Heart right ventricle (tissue), 16 donors: ENCODE data around the gene GJC3. TPM values are rescaled to one million over a fixed set of nuclear protein-coding genes. Genes with fewer than 3 reads are reported as not detected.
"Not testable (repeated sequence)": the region's sequence is repeated elsewhere in the genome, so short reads cannot be mapped to it uniquely, and the experiment has no call there.

Source experiments
- ATAC-seq, 8 donors: fragments of 200-7000 bp; cut with Tn5 transposase; one replicate each; pipeline ENCODE4 v1.9.1; 2020; ENCODE audit warnings: mild to moderate bottlenecking in 8 of 8, moderate library complexity in 8 of 8, moderate number of reproducible peaks in 1 of 8
- DNase-seq, 2 donors: peaks; one replicate each; pipeline ENCODE4 v3.0.0-alpha.2; 2020
- H3K27ac ChIP-seq, 10 donors: fragments of 200-600 bp; sonication (generic) in 2 of 10; one replicate each; pipeline versions ENCODE4 v1.5.0 to v1.8.0; 2020 to 2022; ENCODE audit warnings: mild to moderate bottlenecking in 3 of 10
- H3K27me3 ChIP-seq, 7 donors: fragments of 200-600 bp; one replicate each; pipeline ENCODE4 v1.8.0; 2021 to 2022; ENCODE audit warnings: mild to moderate bottlenecking in 2 of 7
- H3K36me3 ChIP-seq, 9 donors: fragments of 200-600 bp; sonication (generic) in 1 of 9; one replicate each; pipeline versions ENCODE4 v1.5.0 to v1.8.0; 2020 to 2022; ENCODE audit warnings: mild to moderate bottlenecking in 2 of 9
- H3K4me1 ChIP-seq, 9 donors: fragments of 200-600 bp; sonication (generic) in 1 of 9; one replicate each; pipeline versions ENCODE4 v1.5.0 to v1.8.0; 2020 to 2022; ENCODE audit warnings: mild to moderate bottlenecking in 4 of 9
- H3K4me3 ChIP-seq, 10 donors: fragments of 200-600 bp; sonication (generic) in 2 of 10; one replicate each; pipeline versions ENCODE4 v1.5.0 to v1.8.0; 2020 to 2022; ENCODE audit warnings: mild to moderate bottlenecking in 7 of 10, moderate library complexity in 2 of 10
- H3K9me3 ChIP-seq, 11 donors: fragments of 200-600 bp in 10 of 11; sonication (generic) in 2 of 11; one replicate each; pipeline versions ENCODE4 v1.5.0 to v1.8.0; 2013 to 2022; ENCODE audit warnings: mild to moderate bottlenecking in 2 of 11, control low read depth in 1 of 11, moderate library complexity in 1 of 11
- CTCF ChIP-seq, 9 donors: fragments of 200-600 bp; sonication (generic) in 2 of 9; IDR thresholded peaks; one replicate each; pipeline versions ENCODE4 v1.5.0 to v1.8.0; 2021 to 2022; ENCODE audit warnings: antibody characterized with exemption in 9 of 9, mild to moderate bottlenecking in 5 of 9, moderate library complexity in 1 of 9
- WGBS, 2 donors: extraction: QIAGEN DNeasy Blood & Tissue Kit; methylation state at CpG; one replicate each; pipeline ENCODE4 v1.1.7; 2013; ENCODE audit warnings: inconsistent platforms in 1 of 2; 5-methylcytosine and 5-hydroxymethylcytosine counted together
- intact Hi-C, 10 donors: fragments of 100-400 bp; cut with DNase I; formaldehyde crosslinking; loops; one replicate each; pipeline versions ENCODE4 v1.11.1 to v1.14.2; 2022
- polyA plus RNA-seq, 2 donors: library from polyadenylated mRNA; stranded (reverse); fragments of 200-250 nt; gene quantifications; one replicate each; pipeline ENCODE4 v1.2.3, GENCODE V29; 2013
- total RNA-seq, 10 donors: library from RNA; stranded (reverse); fragmentation: NEBNext Ultra II Directional in 3 of 10; extraction: Animal tissue kit (Norgen Biotek cat#: 25700) in 3 of 10; gene quantifications; one replicate each; pipeline versions ENCODE4 v1.2.1 to v1.2.4, GENCODE V29; 2021 to 2023
- donor health status: Arrhythmogenic right ventricular cardiomyopathy.
- donor health status: ischemic (EF 13 %, LVEDD 7.1; RV severe dilation, severe dysfunction).
- donor health status: healthy with polysubstance abuse.
- donor health status: DM: no; HTN: yes; CAD: no.
- donor health status: DM: no; HTN: no; CAD: no.
- donor health status: ischemic (EF 25% LVEDD 6.9; RV normal size, moderate dysfunction).
- donor health status: ischemic (EF 25% LVEDD 5.7; RV mildly dilated, moderate dysfunction).
- donor health status: healthy.
- donor health status: DM: yes; HTN: yes; CAD: no.
- donor health status: Ischemic cardiomyopathy.
- donor health status: ischemic (EF 35%, LVEDD 5.7; RV mildly dilated, moderate dysfunction).
- donor health status: nonischemic (EF 11% LVEDD 7.7; RV severe dilation, severe dysfunction).
- donor health status: DM: yes; HTN: yes; CAD: no.
- donor health status: PGD.
- donor health status: ischemic (EF 29% LVEDD 5.4; RV normal size, mild dysfunction).
- donor health status: nonischemic (EF 23%, LVEDD 6.1; RV moderate dilation, normal function).

GJC3 gene
- total and polyA plus RNA-seq, 12 donors: 0.29 to 0.44 TPM; not detected in 10

- ATAC-seq (no peak), DNase-seq (no peak)
- Histone ChIP-seq H3K36me3 (no peaks in the 10 kb centered on the region), H3K4me3 (no peak overlapping the region), H3K4me1 (no peaks in the 10 kb centered on the region), H3K27ac (no peak overlapping the region), H3K9me3 (peaks cover 0 to 5% (median 0%) of the 10 kb centered on the region in 11 donors), H3K27me3 (peaks cover 0 to 37% (median 11%) of the 10 kb centered on the region in 7 donors)
- intact Hi-C loops: no loop called here
- 36 to 50% methylated on average over 14 of the region's 14 CpGs for WGBS, 2 donors
- TF ChIP-seq CTCF (IDR thresholded peaks at IDR 0.05): no peak
These were observed 14.4 kb upstream of the GJC3 start for GRCh38 chr7:99943641-99944496.

- TF ChIP-seq CTCF (IDR thresholded peaks at IDR 0.05): no peak
- Histone ChIP-seq H3K27ac (no peak overlapping the region), H3K4me1 (no peaks in the 10 kb centered on the region), H3K36me3 (no peaks in the 10 kb centered on the region), H3K27me3 (peaks cover 0 to 19% (median 7%) of the 10 kb centered on the region in 7 donors), H3K4me3 (no peak overlapping the region), H3K9me3 (peaks cover 0 to 14% (median 2%) of the 10 kb centered on the region in 11 donors)
- intact Hi-C loops: no loop called here
- DNase-seq: no peak
- no peak for ATAC-seq
- WGBS, 2 donors: 75 to 90% methylated on average over 2 of the region's 2 CpGs
These were observed 8.9 kb upstream of the GJC3 start for GRCh38 chr7:99938296-99938695.

GRCh38 chr7:99935009-99935408, 5.6 kb upstream of the GJC3 start:
- ATAC-seq: not testable (repeated sequence)
- H3K9me3 ChIP-seq: peaks cover 0 to 14% (median 2%) of the 10 kb centered on the region in 11 donors
- WGBS, 2 donors: 39 to 42% methylated on average over 4 of the region's 4 CpGs

GRCh38 chr7:99930376-99930775, 956 bp upstream of the GJC3 start:
- DNase-seq (no peak), ATAC-seq (no peak)
- H3K4me3 ChIP-seq: no peak overlapping the region
- no peaks in the 10 kb centered on the region for H3K9me3 ChIP-seq
- H3K36me3 ChIP-seq: no peaks in the 10 kb centered on the region
- peaks cover 4 to 21% (median 11%) of the 10 kb centered on the region in 9 donors for H3K4me1 ChIP-seq
- peaks cover 0 to 18% (median 0%) of the 10 kb centered on the region in 7 donors for H3K27me3 ChIP-seq
- WGBS, 2 donors: 85 to 90% methylated on average over 3 of the region's 3 CpGs
- no peak for TF ChIP-seq CTCF (IDR thresholded peaks at IDR 0.05)
- H3K27ac ChIP-seq: peak overlapping the region in 4 of 10 donors; percentile 14 to 79 (median 74)
- intact Hi-C loops: no loop called here

More at GRCh38 chr7:99935009-99935408, 5.6 kb upstream of the GJC3 start:
- H3K36me3 ChIP-seq, H3K27me3 ChIP-seq, H3K4me1 ChIP-seq, H3K27ac ChIP-seq, H3K4me3 ChIP-seq, intact Hi-C loops, DNase-seq: not testable (repeated sequence)

GRCh38 chr7:99929730-99930053, 272 bp upstream of the GJC3 start:
- WGBS, 2 donors: 28 to 29% methylated on average over 2 of the region's 2 CpGs
- ATAC-seq (peak in 1 of 8 donors; percentile 40), DNase-seq (no peak)
- Histone ChIP-seq H3K9me3 (no peaks in the 10 kb centered on the region), H3K4me1 (peaks cover 4 to 21% (median 11%) of the 10 kb centered on the region in 9 donors), H3K27me3 (peaks cover 0 to 18% (median 0%) of the 10 kb centered on the region in 7 donors), H3K36me3 (no peaks in the 10 kb centered on the region), H3K27ac (peak overlapping the region in 8 of 10 donors; percentile 14 to 79 (median 70)), H3K4me3 (peak overlapping the region in 6 of 10 donors; percentile 40 to 50 (median 44))
- intact Hi-C loops: loop anchor here in 4 of 10 donors (5.0 to 10.0 kb wide), 4 partner anchors 45 to 125 kb away; partner anchors contain the start of gene AZGP1 (in 1 of the 4)
- peak in 2 of 9 donors; percentile 1 to 25 for TF ChIP-seq CTCF (IDR thresholded peaks at IDR 0.05)
